Choroid plexus epithelial cell (primary cell): ENCODE measurements around the gene CENPO.

ENCODE experiments used
- DNase-seq: peaks from one replicate; pipeline ENCODE4 v3.0.0-alpha.2; 2010; ENCODE audit warnings: low read depth
- H3K4me3 ChIP-seq: 2 replicates; pipeline ENCODE4 v1.5.1; 2011; ENCODE audit warnings: low read depth, mild to moderate bottlenecking, control low read depth, low read length, moderate library complexity
- TF ChIP-seq, protein P1 (sequence below): conservative IDR thresholded peaks from 2 replicates; pipeline ENCODE4 v1.5.1; 2011; ENCODE audit warnings: low read depth, mild to moderate bottlenecking, control low read depth, inconsistent platforms, low read length, moderate library complexity

CENPO gene

DNA sequence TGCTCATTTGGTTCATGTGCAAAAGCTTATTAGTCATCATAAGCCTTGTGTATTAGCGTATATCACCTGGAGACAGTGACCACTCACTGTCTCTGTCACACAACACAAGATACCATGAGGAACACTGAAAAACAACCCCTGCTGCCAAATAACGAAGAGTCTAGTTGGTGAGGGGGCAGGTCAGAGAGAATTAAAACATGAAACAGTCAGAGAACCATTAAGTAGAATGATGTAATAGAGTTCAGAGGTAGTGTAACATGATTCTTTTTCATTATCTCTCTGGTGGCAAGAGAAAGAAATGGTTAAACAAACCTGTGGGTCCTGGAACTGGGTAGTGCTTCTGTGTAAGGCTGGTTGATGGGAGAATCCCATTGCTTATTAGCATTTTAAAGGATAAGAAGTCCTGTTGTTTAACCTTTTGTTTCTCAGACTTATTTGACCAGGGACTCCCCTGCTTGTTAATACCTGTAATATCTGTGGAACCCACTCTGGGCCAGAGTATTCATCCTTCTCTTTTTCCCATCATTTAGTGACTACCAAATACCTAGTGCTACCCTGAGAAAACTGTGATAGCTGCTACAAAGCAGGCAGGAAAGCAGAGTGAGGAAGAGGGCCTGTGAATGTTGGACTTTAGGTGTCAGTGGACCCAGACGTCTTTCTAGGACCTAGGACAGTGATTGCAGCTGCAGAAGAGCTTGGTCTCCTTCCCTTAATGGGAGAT lies 38.1 kb upstream of the CENPO start:
- H3K4me3 ChIP-seq = no peak overlapping the region
- peak; percentile 6 for DNase-seq
- TF ChIP-seq, protein P1, sequence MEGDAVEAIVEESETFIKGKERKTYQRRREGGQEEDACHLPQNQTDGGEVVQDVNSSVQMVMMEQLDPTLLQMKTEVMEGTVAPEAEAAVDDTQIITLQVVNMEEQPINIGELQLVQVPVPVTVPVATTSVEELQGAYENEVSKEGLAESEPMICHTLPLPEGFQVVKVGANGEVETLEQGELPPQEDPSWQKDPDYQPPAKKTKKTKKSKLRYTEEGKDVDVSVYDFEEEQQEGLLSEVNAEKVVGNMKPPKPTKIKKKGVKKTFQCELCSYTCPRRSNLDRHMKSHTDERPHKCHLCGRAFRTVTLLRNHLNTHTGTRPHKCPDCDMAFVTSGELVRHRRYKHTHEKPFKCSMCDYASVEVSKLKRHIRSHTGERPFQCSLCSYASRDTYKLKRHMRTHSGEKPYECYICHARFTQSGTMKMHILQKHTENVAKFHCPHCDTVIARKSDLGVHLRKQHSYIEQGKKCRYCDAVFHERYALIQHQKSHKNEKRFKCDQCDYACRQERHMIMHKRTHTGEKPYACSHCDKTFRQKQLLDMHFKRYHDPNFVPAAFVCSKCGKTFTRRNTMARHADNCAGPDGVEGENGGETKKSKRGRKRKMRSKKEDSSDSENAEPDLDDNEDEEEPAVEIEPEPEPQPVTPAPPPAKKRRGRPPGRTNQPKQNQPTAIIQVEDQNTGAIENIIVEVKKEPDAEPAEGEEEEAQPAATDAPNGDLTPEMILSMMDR = no peak

DNA sequence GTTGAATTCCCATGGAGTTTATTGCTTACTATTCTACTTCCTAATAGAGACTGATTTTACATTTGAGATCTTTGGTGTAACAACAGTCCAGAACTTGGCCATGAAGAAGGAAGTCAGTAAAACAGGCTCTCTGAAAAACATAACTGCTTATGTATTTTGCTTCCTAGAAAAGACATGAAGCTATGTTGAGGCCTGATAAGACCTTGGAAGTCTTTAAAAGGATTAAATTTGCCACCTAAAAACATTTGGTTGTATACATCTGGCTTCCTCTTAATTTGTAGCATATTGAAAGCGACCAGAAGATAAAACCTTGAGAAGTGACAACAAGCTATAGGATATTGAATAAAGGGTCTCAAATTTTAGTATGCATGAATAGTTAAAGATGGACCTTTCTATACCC lies 36.4 kb upstream of the CENPO start:
- H3K4me3 ChIP-seq = no peak overlapping the region
- DNase-seq = no peak
- TF ChIP-seq, protein P1 = no peak

DNA sequence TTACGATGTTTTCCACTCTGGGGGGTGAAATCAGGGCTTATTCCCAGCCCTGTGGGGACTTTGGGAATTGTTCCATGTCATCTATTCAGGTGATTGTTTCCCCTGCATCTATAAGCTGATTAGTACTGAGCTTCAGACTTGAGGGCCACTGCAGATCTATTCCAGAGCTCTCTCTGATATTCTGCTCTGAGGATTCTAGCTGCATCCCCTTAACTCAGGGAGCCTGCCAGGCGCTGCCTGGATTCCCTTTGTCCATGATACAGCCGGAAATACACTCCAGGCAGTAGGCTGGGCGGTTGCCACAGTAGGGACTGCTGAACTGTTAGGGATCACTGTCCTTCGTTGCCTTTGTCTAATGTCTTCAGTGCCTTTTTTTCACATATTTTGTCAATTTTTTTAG lies 31.4 kb upstream of the CENPO start:
- H3K4me3 ChIP-seq = no peak overlapping the region
- no peak for DNase-seq

DNA sequence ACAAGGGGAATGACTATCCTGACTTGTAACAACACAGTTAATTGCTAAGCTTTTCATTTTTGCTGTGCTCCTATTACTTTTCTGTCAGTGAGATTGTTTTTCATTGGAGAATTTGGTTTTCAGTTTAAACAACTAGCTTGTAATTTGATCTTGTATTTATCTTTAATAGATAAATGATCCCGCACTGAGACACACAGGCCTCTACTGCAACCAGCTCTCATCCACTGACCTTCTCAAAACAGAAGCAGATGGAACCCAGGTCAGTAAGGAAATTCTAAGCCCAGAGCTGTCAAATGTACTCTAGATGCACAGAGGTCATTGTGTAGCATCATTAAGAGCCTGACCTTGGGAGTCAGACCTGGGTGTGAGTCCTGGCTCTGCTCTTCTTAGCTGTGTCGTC lies 30.7 kb upstream of the CENPO start:
- peak; percentile 40 for DNase-seq
- no peak overlapping the region for H3K4me3 ChIP-seq
- TF ChIP-seq, protein P1 = no peak

More for the DNA sequence above, 31.4 kb upstream of the CENPO start:
- TF ChIP-seq, protein P1 = no peak

DNA sequence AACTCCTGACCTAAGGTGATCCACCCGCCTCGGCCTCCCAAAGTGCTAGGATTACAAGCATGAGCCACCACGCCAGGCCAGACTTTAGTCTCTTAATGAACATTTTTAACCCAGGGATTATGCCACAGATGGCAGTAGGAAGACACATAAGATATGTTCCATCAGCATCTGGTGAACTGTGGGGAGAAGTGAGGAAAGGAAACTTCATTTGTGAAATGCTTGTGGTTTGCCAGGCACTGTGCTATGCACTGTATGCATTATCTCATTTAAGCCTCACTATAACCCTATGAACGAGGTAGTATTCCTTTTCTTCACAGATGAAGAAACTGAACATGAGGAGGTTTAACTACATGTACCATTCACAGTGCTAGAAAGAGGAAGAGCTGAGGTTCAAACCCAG lies 29.4 kb upstream of the CENPO start:
- H3K4me3 ChIP-seq = no peak overlapping the region
- TF ChIP-seq, protein P1 = no peak
- DNase-seq = peak; percentile 29

DNA sequence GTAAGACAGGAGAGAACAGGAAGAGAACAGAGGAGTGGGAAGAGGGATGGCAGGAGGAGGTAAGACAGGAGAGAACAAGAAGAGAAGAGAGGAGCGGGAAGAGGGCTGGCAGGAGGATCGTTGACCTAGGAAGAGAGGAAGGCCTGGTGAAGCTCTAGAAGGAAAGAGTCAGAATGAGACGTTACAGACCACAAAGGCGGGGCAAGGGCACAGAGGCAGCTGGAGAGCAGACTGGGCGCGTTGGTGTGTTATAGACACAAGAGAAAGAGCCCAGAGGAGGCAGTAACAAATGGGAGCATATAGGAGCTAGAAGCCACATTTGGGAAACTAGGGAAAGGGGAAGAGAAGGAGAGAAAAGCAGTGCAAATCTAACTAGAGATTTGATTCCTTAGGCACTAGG lies 26.6 kb upstream of the CENPO start:
- H3K4me3 ChIP-seq = no peak overlapping the region
- DNase-seq = no peak
- TF ChIP-seq, protein P1 = no peak

DNA sequence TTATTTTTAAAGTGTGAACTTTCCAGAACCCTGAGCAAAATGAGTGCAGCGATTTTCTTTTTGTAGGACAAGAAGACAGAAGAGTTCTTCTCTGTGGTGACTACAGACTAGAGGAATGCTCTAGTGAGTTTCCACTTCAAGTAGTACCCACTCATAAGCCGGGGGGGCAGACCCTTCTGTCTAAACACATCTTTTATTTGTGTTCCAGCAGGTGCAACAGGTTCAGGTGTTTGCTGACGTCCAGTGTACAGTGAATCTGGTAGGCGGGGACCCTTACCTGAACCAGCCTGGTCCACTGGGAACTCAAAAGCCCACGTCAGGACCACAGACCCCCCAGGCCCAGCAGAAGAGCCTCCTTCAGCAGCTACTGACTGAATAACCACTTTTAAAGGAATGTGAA lies 25.2 kb upstream of the CENPO start:
- DNase-seq = no peak
- TF ChIP-seq, protein P1 = no peak
- no peak overlapping the region for H3K4me3 ChIP-seq
